Right forelimb (tissue), 1 donor: Measurements from ENCODE around the gene CCDC136.

Experiments
- DNase-seq: peaks from one replicate; pipeline ENCODE4 v3.0.0-alpha.2; 2018

Gene CCDC136

DNA sequence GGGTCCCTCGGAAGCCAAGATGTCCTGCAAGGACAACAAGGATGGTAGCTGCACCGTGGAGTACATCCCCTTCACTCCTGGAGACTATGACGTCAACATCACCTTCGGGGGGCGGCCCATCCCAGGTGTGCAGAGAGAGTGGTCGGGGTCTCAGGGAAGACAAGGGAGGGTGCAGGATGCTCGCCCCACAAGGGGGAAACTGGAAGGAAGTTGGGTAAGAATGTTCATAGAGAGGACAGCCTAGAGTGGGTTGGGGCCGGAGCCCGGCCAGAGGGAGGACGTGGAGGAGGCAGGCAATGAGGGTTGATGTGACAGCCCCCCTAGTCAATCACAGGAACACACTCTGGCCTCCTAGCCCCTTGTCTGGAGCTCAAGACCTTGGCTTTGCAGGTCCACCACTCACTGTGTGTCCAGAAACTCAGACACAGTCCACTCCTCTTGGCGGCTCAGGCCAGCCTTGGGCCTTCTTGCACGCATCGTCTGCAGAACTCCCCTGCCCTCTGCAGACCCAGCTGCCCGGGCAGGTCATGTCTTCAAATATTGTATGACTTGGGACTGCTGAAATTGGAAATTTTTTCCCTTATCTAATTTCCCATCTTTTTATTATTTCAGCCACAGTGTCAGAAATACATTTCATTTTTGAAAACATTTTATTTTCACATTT lies 55.1 kb downstream of the CCDC136 start:
- no peak for DNase-seq

DNA sequence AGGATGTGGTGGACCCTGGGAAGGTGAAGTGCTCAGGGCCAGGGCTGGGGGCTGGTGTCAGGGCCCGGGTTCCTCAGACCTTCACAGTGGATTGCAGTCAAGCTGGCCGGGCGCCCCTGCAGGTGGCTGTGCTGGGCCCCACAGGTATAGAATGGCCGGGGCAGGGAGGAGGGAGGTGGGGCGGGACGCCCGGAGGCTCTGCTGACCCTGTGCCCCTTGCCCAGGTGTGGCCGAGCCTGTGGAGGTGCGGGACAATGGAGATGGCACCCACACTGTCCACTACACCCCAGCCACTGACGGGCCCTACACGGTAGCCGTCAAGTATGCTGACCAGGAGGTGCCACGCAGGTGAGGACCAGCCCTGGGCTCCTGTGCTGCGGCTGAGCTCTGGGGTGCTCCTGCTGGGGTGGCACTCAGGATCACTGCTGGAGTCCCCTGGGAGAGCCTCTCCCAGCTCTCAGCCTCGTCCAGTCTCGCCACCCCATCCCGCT lies 56.0 kb downstream of the CCDC136 start:
- DNase-seq = no peak

DNA sequence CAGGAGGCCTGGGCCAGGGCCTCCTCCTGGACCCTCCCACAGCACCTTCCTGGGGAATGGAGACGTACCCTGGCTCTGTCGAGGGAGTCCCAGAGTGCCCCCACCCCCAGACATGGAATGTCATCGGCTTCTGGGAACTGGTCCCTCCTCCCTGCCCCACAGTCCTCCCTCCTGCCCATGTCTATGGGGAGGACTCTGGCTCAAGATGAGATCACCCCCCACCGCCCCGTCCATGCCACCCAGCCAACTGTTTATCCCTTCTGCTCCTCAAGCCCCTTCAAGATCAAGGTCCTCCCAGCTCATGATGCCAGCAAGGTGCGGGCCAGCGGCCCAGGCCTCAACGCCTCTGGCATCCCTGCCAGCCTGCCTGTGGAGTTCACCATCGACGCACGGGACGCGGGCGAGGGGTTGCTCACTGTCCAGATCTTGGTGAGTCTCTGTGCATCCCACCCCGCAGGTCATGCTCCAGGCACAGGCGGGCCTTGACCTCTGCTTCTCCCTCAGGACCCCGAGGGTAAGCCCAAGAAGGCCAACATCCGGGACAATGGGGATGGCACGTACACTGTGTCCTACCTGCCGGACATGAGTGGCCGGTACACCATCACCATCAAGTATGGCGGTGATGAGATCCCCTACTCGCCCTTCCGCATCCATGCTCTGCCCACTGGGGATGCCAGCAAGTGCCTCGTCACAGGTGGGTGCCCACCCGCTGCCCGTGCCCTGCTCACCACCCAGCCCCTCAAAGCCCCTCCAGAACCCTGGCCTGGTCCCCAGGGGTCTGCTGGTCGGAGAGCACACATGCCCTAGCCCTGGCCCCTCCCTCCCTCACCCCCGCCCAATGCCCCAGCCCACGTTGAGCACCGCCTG lies 56.8 kb downstream of the CCDC136 start:
- DNase-seq = no peak

DNA sequence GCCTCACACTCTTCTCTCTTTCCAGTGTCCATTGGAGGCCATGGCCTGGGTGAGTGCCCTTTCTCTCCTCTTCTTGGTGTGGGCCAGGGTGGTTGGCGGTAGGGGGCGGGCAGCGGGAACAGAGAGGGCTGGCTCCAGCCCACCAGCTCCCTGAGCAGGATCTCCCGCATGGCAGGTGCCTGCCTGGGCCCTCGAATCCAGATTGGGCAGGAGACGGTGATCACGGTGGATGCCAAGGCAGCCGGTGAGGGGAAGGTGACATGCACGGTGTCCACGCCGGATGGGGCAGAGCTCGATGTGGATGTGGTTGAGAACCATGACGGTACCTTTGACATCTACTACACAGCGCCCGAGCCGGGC lies 57.4 kb downstream of the CCDC136 start:
- DNase-seq = no peak

DNA sequence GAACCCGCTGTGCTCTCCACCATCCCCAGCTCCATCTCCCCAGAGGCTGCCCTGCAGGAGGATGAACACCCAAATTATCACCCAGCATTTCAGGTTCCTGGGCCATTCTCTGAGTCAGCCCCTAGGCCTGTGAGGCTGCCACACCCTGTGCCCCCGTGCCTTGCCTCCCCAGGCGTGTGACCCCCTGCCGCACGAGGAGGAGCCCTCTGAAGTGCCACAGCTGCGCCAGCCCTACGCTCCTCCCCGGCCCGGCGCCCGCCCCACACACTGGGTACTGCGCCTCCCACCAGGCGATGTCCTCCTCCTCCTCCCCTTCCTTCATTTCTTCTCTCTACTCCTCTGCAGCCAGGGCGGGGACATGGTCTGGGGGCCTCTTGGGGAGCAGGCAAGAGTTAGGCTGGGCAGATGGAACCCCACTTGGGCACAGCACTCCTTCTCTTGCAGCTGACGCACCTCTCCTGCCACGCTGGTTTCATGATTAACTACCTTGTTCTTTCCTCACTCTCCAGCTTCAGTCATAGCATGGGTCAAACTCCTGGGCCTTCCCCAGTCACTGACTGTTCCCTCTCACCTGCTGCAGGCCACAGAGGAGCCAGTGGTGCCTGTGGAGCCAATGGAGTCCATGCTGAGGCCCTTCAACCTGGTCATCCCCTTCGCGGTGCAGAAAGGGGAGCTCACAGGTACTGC lies 58.2 kb downstream of the CCDC136 start:
- no peak for DNase-seq

DNA sequence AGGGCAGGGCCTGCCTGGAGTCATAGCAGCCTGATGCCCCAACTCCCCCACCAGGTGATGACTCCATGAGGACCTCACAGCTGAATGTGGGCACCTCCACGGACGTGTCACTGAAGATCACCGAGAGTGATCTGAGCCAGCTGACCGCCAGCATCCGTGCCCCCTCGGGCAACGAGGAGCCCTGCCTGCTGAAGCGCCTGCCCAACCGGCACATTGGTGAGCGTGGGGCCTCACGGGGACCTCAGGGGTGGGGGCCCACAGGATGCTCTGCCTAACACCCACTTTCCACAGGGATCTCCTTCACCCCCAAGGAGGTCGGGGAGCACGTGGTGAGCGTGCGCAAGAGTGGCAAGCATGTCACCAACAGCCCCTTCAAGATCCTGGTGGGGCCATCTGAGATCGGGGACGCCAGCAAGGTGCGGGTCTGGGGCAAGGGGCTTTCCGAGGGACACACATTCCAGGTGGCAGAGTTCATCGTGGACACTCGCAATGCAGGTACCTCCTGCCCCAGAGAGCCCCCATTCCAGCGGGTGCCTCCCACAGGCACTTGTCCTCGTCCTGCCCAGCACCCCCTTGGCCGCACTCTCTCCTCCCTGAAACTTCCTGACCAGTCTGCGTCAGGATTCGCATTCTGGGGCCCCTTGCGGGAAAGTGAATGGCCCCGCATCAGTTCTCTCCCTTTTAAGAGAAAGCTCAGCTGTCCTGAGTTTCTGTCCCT lies 60.9 kb downstream of the CCDC136 start:
- no peak for DNase-seq

DNA sequence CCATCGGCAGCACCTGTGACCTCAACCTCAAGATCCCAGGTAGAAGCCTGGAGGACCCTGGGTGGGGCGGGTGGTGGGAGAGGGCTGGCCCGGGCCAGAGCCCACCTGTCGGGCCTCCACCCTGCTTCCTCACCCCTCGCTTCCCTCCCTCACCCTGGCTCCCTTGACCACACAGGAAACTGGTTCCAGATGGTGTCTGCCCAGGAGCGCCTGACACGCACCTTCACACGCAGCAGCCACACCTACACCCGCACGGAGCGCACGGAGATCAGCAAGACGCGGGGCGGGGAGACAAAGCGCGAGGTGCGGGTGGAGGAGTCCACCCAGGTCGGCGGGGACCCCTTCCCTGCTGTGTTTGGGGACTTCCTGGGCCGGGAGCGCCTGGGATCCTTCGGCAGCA lies 62.0 kb downstream of the CCDC136 start:
- DNase-seq = no peak

DNA sequence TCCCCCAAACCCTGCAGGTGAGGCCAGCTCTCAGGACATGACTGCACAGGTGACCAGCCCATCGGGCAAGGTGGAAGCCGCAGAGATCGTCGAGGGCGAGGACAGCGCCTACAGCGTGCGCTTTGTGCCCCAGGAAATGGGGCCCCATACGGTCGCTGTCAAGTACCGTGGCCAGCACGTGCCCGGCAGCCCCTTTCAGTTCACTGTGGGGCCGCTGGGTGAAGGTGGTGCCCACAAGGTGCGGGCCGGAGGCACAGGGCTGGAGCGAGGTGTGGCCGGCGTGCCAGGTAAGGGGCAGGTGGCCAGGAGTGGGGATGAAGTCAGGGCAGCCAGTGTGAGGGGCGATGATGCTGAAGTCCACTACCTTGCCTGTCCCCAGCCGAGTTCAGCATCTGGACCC lies 62.6 kb downstream of the CCDC136 start:
- no peak for DNase-seq

DNA sequence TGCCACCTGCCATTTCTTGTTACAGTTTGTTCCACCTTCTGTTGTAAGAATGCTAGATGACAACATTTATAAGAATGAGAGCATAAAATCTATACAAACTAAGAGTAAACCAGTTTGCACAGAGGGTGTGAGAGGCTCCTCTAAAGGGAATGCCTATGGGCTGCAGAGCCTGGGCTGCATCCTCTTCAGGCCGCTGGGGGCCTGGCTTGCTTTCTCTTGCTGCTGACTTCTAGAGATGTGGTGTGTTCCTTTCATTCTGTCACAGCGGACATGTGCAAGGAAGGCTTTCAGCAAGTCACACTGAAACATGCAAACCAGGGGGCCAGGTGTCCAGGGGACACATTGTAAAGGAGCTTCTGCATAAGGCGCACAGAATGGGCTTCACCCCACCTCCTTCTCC lies 63.8 kb downstream of the CCDC136 start:
- DNase-seq = no peak

DNA sequence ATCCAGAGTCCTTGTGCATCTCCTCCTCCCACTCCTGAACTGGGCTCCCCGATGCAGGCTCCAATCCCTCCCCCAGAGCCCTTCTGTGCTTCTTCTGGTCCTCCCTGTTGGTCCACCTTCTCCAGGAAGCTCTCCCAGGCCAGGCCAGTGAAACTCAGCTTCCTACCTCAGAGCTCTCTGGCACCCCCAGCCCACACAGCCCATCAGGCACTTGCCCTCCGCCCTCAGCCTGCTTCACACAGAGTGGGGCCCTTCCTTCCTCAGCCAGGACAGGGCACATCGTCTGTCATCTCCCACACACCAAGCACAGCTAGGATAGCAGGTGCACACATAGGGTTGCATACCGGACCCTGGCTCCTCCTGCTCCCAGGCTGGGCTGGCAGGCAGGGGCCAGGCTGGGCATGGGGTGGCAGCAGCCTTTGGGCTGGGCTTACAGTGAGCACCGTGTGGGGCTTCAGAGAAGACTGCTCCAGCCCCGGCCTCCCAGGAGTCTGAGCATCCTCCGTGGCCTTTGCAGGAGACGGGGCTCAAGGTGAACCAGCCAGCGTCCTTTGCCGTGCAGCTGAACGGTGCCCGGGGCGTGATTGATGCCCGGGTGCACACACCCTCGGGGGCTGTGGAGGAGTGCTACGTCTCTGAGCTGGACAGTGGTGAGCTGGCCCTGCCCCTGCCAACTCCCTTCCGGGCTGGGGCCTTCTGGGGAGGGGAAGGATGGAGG lies 64.4 kb downstream of the CCDC136 start:
- DNase-seq = no peak

DNA sequence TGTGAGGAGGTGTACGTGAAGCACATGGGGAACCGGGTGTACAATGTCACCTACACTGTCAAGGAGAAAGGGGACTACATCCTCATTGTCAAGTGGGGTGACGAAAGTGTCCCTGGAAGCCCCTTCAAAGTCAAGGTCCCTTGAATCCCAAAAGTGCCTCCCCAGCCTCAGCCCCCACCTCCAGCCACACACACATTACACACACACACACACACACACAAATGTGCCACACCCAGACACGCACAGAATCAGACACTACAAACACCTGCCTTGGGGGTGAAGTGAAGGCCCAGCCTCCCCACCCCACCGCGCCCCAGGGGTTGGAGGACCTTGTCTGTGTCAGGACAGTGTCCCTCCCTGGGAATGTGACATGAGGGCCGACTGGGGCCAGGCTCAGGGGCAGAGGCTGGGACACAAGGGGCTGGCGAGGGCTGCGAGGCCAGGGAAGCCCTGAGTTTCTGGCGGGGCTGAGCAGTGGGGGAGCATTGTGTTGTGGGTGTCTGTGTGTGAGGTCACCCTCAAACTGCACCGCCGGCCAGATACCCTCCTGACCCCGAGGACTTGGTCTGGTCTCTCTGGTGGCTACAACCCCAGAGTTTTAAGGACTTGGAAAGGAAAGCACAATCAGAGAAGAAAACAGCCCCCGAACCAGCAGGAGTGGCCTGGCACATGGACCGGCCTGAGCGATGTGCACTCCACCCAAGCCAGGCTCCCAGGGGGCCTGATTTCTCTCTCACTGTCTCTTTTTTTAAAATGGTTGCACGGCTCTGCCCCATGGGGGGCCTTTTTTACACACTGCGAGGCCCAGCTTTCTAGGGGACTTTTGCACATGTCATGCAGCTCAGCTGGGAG lies 66.8 kb downstream of the CCDC136 start:
- DNase-seq = no peak

DNA sequence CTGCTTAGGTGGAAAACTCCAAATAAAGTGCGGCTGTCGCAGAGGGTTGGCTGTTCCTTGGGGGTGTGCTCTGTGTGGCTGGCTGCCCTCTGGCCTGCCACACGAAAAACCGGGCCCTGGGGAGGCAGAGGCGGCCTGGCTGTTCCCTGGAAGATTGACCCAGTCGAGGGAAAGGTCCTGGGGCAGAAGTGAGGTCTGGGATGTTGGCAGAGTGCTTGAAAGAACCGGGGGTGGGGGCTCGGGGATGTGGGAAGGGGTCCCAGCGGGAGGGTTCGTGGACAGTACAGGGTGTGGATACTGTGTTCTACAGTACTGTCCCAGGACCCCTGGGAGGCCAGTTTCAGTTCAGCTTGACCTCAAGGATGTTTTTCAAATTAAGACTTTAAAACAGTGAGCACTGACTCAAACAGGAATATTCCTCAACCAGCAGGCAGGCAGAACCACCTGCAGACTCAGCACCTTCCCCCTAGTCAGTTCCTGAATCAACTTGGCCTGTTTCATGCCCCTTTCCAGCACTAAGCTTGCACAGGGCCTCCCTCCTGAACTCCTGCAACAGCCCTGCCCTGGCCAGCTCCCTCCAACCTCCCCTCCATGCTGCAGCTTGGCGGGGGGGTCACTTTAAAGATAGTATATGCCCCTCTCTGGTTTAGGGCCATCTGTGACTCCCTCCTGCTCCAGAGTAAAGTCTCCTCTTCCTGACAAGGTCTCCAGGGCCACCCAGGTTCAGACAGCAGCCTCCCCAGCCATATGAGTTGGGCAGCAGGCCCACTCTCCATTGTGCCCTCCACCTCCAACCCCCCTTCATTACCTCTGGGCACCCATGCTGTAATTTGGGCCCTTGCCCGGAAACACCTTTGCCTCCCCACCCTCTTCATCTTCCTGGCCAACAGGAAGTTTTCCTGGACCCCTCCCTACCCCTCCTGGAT lies 67.7 kb downstream of the CCDC136 start:
- no peak for DNase-seq

DNA sequence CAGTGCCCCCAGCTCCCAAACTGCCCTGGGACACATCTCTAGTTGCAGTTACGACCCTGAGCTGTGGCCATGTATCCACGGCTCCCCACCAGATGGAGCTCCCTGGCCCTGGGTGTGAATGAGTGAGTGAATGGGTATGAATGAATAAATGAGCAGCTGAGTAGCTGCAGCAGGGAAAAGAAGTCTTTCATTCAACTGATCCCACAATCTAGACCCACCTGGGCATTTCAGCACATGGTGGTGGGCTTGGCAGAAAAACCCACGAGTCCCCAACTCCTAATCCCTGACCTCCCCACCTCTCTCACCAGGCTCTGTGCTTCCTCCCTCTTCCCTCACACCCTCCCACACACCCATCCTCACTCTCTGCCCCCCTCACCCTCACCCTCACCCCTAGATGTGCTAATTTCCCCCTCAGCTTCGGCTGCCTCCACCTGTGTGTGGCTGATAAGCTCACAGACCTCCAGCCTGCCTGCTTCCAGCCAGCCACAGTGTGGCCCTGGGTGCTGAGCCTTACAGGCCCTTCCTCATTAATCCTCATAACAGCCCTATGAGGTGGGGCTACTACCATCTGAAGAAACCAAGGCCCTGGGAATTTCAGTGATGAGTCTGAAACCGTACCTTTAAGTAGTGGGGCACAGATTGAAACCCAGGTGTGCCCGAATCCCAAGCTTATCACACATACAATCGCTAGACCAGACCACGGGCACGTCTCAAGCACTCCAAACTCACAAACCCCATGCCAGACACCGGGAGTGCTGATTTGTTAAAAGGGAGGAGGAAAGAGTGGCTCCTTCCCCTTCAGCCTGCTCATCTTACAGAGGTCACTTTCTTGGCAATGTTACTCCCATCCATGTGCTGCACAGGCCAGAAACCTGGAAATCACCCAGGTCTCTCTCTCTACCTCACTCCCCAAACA lies 68.6 kb downstream of the CCDC136 start:
- DNase-seq = no peak

DNA sequence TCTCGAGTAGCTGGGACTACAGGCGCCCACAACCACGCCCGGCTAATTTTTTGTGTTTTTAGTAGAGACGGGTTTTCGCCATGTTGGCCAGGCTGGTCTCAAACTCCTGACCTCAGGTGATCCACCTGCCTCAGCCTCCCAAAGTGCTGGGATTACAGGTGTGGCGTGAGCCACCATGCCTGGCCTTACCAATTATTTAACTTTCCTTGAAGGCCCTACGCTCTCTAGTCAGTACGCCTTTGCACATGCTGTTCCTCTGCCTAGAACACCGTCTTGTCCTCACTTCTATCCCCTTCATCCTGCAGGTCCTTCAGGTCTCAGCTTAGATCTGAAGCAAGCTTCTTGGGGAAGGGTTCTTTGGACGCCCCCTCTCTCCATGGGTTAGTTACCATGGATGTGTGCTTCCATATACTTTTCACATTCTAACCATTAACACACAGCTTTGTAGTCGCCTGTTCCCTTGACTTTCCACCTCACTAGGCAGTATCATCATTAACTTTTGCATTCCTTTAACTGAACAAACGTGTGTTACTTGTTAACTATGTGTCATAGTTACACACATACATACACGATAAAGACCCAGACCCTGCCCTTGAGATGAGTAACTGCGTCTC lies 70.3 kb downstream of the CCDC136 start:
- DNase-seq = no peak

DNA sequence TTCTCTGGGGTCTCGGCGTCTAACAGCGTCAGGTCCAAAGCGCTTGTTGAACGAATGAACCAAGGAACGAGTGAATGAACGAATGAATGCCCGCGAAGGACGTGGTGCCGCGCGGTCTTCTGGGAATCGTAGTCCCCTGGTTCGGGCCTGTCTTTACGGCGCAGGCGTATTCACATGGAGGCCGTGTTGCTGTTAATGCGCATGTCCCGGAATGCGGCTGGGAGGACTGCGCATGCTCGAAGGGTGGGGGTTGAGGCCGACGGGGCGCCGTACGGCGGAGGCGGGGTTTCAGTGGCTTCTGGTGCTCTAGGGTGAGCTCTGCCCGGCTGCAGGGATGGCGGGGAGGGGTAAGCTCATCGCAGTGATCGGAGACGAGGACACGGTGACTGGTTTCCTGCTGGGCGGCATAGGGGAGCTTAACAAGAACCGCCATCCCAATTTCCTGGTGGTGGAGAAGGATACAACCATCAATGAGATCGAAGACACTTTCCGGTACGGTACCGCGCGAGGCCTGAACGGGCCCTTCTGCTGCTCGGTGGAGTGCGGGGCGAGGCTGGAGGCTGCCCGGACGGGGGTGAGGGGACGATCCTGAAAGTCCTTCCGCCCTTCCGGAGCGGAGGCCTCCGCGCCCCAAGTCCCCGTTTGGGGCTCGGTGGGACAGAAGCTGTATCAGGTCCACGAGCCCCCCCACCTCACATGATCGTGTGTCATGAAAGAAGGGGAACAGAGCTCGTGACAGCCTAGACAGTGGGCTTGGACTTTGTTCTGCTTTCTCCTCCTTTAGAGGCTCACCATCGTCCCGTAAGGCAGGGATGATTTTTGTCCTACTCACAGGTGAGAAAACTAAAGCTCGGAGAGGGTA lies 71.0 kb downstream of the CCDC136 start, which contains the start of gene ATP6V1F:
Gene ATP6V1F, plus strand, starts transcription at position 286 of the 862 bp plus-strand sequence. Its CDS starts 49 bp downstream, at position 335.
- DNase-seq = peak; percentile 100

DNA sequence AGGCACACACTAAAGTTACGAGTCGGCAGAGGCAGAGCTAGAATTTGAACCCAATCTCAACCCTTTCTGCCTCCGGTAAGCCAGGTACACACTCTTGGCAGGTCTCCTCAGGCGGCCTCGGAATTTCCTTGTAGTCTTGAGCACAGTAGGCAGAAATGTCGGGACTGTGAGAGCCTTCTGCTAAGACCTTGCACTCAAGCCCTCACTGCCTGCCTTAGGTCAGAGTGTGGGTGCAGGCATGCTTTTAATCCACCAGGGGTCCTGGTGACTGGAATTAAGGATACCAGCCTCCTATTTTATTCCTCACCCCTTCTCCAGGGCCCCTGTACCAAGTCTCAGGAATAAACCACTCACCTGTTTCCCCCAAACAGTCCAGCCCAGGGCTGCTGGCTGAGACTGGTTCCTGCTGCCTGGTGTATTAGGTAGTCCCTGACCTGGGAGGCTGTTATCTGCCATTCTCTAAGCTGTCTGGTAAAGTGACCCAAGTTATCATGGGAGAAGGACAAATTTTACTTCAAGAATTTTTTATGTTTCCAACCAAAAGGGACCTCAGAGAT lies 71.7 kb downstream of the CCDC136 start:
- no peak for DNase-seq

DNA sequence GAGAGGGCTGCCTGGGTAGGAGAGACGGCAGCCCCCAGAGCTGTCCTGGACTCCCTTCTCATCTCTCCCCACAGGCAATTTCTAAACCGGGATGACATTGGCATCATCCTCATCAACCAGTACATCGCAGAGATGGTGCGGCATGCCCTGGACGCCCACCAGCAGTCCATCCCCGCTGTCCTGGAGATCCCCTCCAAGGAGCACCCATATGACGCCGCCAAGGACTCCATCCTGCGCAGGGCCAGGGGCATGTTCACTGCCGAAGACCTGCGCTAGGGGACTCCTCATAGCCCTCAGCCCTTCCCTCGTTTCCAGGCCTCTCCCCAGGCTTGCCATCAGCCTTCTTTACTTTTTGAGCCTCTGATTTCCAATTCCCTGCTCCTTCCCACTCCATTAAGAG lies 73.5 kb downstream of the CCDC136 start:
- DNase-seq = no peak
